H1 (cell line): ENCODE data around the gene PRR16.

Experiments used
- CTCF ChIP-seq, 3 experiments: IDR thresholded peaks; 1 replicate in 2 of 3; 2 replicates in 1 of 3; pipeline versions ENCODE4 v1.5.1 to v1.6.1; 2011; ENCODE audit warnings: low read length in 3 of 3, mild to moderate bottlenecking in 3 of 3, inconsistent platforms in 2 of 3, low read depth in 1 of 3, moderate library complexity in 1 of 3; ENCODE audit not compliant: insufficient read depth in 1 of 3; ENCODE audit errors: control extremely low read depth in 1 of 3
- TCF12 ChIP-seq: IDR thresholded peaks from 2 replicates; pipeline ENCODE4 v1.6.1; 2011; ENCODE audit warnings: low read depth, mild to moderate bottlenecking, low read length

- TF ChIP-seq TCF12 (no peak), CTCF (IDR thresholded peaks at IDR 0.05; ENCODE audit: control extremely low read depth in 1 of 3, insufficient read depth in 1 of 3, low read depth in 1 of 3, low read length in 3 of 3) (no peak)
Measured at GRCh38 chr5:120545951-120546350, 81.9 kb downstream of the PRR16 start.
